Neural cell (in vitro differentiated cells): Measurements from ENCODE around the gene PARP15.

Experiments
- EP300 ChIP-seq: fragments of 450-650 bp; conservative IDR thresholded peaks from 2 replicates; pipeline ENCODE4 v1.6.1; 2014; ENCODE audit warnings: antibody characterized with exemption, mild to moderate bottlenecking, moderate library complexity; ENCODE audit not compliant: poor library complexity, severe bottlenecking
- EZH2 ChIP-seq: fragments of 200-600, 300-800 bp; shearing (Covaris generic), sonication (generic); IDR thresholded peaks from 2 replicates; pipeline ENCODE4 v1.6.1; 2014; ENCODE audit warnings: antibody characterized with exemption, low read length, borderline replicate concordance, mild to moderate bottlenecking; ENCODE audit not compliant: insufficient read depth, poor library complexity, severe bottlenecking
- POLR2AphosphoS5 ChIP-seq: IDR thresholded peaks from 2 replicates; pipeline ENCODE4 v1.6.1; 2012
- RAD21 ChIP-seq: fragments of 450-650 bp; conservative IDR thresholded peaks from 2 replicates; pipeline ENCODE4 v1.6.1; 2014; ENCODE audit warnings: antibody characterized with exemption, mild to moderate bottlenecking, moderate library complexity
- SMC3 ChIP-seq: fragments of 450-650 bp; conservative IDR thresholded peaks from 2 replicates; pipeline ENCODE4 v1.6.1; 2014; ENCODE audit warnings: antibody characterized with exemption, mild to moderate bottlenecking, moderate library complexity; ENCODE audit not compliant: poor library complexity
- TAF1 ChIP-seq: IDR thresholded peaks from 2 replicates; pipeline ENCODE4 v1.6.1; 2012; ENCODE audit warnings: low read depth
- TF ChIP-seq, protein P1 (sequence below): fragments of 450-650 bp; IDR thresholded peaks from 2 replicates; pipeline ENCODE4 v1.5.1; 2014; ENCODE audit warnings: antibody characterized with exemption, mild to moderate bottlenecking, moderate library complexity; ENCODE audit not compliant: poor library complexity, severe bottlenecking
- TF ChIP-seq, protein P2 (sequence below): IDR thresholded peaks from 2 replicates; pipeline ENCODE4 v1.6.1; 2012; ENCODE audit warnings: borderline replicate concordance

DNA sequence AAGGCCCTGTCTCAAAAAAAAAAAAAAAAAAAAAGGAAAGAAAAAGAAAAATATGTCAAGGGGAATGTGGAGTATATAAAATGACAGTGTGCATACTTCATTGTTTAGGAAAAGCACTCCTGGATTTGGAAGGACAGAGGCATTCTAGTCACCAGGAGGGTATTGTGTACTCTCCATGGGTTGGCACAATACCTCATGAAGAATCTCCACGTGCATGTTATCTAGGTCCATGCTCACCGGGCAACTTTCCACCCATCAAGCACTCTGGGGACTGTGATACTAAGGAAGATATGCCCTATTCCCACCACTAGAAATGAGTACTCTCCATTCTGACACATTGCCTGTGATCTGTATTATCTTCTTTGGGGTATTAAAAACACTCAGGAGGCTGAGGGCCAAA is 47.3 kb upstream of the PARP15 start:
- TF ChIP-seq, protein P1, sequence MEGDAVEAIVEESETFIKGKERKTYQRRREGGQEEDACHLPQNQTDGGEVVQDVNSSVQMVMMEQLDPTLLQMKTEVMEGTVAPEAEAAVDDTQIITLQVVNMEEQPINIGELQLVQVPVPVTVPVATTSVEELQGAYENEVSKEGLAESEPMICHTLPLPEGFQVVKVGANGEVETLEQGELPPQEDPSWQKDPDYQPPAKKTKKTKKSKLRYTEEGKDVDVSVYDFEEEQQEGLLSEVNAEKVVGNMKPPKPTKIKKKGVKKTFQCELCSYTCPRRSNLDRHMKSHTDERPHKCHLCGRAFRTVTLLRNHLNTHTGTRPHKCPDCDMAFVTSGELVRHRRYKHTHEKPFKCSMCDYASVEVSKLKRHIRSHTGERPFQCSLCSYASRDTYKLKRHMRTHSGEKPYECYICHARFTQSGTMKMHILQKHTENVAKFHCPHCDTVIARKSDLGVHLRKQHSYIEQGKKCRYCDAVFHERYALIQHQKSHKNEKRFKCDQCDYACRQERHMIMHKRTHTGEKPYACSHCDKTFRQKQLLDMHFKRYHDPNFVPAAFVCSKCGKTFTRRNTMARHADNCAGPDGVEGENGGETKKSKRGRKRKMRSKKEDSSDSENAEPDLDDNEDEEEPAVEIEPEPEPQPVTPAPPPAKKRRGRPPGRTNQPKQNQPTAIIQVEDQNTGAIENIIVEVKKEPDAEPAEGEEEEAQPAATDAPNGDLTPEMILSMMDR = no peak
- TF ChIP-seq POLR2AphosphoS5 (no peak), TAF1 (no peak), RAD21 (no peak), EP300 (no peak), EZH2 (no peak), SMC3 (no peak)
- TF ChIP-seq, protein P2, sequence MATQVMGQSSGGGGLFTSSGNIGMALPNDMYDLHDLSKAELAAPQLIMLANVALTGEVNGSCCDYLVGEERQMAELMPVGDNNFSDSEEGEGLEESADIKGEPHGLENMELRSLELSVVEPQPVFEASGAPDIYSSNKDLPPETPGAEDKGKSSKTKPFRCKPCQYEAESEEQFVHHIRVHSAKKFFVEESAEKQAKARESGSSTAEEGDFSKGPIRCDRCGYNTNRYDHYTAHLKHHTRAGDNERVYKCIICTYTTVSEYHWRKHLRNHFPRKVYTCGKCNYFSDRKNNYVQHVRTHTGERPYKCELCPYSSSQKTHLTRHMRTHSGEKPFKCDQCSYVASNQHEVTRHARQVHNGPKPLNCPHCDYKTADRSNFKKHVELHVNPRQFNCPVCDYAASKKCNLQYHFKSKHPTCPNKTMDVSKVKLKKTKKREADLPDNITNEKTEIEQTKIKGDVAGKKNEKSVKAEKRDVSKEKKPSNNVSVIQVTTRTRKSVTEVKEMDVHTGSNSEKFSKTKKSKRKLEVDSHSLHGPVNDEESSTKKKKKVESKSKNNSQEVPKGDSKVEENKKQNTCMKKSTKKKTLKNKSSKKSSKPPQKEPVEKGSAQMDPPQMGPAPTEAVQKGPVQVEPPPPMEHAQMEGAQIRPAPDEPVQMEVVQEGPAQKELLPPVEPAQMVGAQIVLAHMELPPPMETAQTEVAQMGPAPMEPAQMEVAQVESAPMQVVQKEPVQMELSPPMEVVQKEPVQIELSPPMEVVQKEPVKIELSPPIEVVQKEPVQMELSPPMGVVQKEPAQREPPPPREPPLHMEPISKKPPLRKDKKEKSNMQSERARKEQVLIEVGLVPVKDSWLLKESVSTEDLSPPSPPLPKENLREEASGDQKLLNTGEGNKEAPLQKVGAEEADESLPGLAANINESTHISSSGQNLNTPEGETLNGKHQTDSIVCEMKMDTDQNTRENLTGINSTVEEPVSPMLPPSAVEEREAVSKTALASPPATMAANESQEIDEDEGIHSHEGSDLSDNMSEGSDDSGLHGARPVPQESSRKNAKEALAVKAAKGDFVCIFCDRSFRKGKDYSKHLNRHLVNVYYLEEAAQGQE = no peak
